Measurements from ENCODE around the gene SLC16A5.
"Not testable (repeated sequence)": the region's sequence is repeated elsewhere in the genome, so short reads cannot be mapped to it uniquely, and the experiment has no call there.

DNA sequence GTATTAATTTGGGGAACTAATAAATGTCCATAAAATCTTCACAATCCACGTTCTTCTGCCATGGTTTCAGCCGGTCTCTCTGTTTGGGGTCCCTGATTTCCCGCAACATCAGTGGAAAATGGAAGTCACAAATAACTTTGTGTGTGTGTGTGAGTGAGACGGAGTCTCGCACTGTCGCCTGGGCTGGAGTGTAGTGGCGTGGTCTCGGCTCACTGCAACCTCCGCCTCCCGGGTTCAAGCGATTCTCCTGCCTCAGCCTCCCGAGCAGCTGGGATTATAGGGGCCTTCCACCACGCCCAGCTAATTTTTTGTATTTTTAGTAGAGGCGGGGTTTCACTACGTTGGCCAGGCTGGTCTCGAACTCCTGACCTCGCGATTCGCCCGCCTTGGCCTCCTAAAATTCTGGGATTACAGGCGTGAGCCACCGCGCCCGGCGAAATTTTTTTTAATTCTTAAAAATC is 41.8 kb upstream of the SLC16A5 start:
- TF ChIP-seq EZH2phosphoT487 (IDR thresholded peaks at IDR 0.05; ENCODE audit: insufficient read depth, low read depth); EZH2 (IDR thresholded peaks at IDR 0.05; ENCODE audit: insufficient read depth, poor library complexity, severe bottlenecking): not testable (repeated sequence)
